ENCODE results near the gene NADK. TPM values are rescaled to one million over a fixed set of nuclear protein-coding genes. Genes with fewer than 3 reads are reported as not detected.
"Not testable (repeated sequence)": the region's sequence is repeated elsewhere in the genome, so short reads cannot be mapped to it uniquely, and the experiment has no call there.

NADK gene
- total and polyA plus RNA-seq, 2 donors from 2014 or later: 37.9 to 76.3 TPM

DNA sequence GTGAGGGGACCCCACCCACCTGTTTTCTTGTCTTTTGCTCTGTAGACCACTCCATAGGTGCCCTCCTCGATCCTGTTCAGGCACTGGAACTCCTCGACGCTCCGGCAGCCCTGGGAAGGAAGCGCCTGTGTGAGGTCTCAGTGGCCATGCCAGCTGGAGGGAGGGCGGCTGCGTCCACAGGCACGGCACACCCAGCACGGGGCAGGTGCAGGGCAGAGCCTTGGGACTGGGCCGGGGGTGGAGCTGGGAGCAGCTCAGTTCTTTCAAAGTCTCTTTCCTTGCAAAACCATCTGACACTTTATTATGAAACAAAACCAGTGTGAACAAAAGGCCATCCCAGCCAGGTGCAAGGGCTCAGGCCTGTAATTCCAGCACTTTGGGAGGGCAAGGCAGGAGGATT lies 72.6 kb downstream of the NADK start:
- intact Hi-C loops (cut with DNase I); FAIRE-seq; H3K4me1 ChIP-seq (ENCODE audit: control insufficient read depth in 2 of 3, insufficient read depth in 2 of 3, low read depth in 1 of 3, low read length in 3 of 3); H3K9ac ChIP-seq (ENCODE audit: low read length in 3 of 3); H3K9me3 ChIP-seq (ENCODE audit: control insufficient read depth in 2 of 3, insufficient read depth in 1 of 3, low read length in 3 of 3); H3K27ac ChIP-seq (ENCODE audit: low read depth in 2 of 2, low read length in 2 of 2); H3K27me3 ChIP-seq (ENCODE audit: control insufficient read depth, insufficient read depth, low read length); H3K36me3 ChIP-seq (ENCODE audit: control insufficient read depth in 2 of 3, insufficient read depth in 3 of 3, low read length in 3 of 3); H3K4me3 ChIP-seq (ENCODE audit: low read length in 3 of 3); DNase-seq: not testable (repeated sequence)

DNA sequence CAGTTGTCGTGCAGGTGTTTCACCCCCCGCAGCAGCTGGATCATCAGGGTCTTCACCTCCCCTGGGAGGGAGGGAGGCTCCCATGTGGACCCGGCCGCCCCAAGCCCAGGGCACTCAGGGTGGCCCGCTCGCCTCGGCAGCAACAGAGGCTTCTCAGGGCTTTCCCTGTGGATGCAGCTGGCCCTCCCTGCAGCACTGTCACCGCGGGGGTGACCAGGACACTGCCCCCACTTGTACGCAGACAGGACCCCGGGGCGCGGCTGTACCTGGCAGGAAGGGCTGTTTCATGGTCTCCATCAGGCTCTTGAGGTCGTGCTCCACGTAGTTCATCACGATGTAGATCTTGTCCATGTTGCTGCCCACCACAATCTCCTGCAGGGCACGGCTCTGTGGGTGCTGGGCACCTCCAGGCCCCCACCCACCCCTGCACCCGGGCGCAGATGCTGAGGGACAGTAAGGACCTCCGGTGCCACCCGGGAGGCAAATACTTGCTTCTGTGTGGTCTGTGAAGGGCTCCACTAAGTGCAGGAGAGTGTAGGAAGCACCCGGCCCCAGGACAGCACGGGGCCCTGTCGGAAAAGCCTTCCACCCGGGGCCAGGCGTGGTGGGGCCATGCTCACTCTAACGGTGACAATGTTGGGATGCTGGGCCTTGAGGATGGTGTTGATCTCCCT lies 73.8 kb downstream of the NADK start:
- H3K9me3 ChIP-seq (ENCODE audit: control insufficient read depth in 2 of 3, insufficient read depth in 1 of 3, low read length in 3 of 3); H3K9ac ChIP-seq (ENCODE audit: low read length in 3 of 3); H3K27me3 ChIP-seq (ENCODE audit: control insufficient read depth, insufficient read depth, low read length); H3K4me3 ChIP-seq (ENCODE audit: low read length in 3 of 3); FAIRE-seq; H3K27ac ChIP-seq (ENCODE audit: low read depth in 2 of 2, low read length in 2 of 2); H3K4me1 ChIP-seq (ENCODE audit: control insufficient read depth in 2 of 3, insufficient read depth in 2 of 3, low read depth in 1 of 3, low read length in 3 of 3); H3K36me3 ChIP-seq (ENCODE audit: control insufficient read depth in 2 of 3, insufficient read depth in 3 of 3, low read length in 3 of 3); intact Hi-C loops (cut with DNase I): not testable (repeated sequence)
- DNase-seq: peak in 1 of 5 donors; percentile 16

DNA sequence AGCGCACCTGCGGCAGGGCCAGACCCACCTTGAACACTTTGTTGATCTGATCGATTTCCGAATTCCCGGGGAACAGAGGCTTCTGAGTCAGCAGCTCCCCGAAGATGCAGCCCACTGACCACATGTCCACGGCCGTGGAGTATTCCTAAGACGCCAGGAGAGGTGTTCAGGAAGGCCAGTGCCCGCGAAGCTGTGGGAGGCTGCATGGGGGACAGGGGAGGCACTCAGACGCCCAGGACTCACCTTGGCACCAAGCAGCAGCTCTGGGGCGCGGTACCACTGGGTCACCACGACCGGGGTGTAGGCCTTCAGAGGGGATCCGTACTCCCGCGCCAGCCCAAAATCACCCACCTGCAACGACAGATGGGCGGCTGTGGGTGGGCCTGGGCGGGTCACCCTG lies 74.5 kb downstream of the NADK start:
- Histone ChIP-seq H3K27me3 (ENCODE audit: control insufficient read depth, insufficient read depth, low read length) (no peaks in the 10 kb centered on the region), H3K4me3 (ENCODE audit: low read length in 3 of 3) (no peak overlapping the region), H3K9ac (ENCODE audit: low read length in 3 of 3) (no peak overlapping the region), H3K36me3 (ENCODE audit: control insufficient read depth in 2 of 3, insufficient read depth in 3 of 3, low read length in 3 of 3) (no peaks in the 10 kb centered on the region), H3K4me1 (ENCODE audit: control insufficient read depth in 2 of 3, insufficient read depth in 2 of 3, low read depth in 1 of 3, low read length in 3 of 3) (no peaks in the 10 kb centered on the region), H3K27ac (ENCODE audit: low read depth in 2 of 2, low read length in 2 of 2) (no peak overlapping the region), H3K9me3 (ENCODE audit: control insufficient read depth in 2 of 3, insufficient read depth in 1 of 3, low read length in 3 of 3) (no peaks in the 10 kb centered on the region)
- TF ChIP-seq, protein P1, sequence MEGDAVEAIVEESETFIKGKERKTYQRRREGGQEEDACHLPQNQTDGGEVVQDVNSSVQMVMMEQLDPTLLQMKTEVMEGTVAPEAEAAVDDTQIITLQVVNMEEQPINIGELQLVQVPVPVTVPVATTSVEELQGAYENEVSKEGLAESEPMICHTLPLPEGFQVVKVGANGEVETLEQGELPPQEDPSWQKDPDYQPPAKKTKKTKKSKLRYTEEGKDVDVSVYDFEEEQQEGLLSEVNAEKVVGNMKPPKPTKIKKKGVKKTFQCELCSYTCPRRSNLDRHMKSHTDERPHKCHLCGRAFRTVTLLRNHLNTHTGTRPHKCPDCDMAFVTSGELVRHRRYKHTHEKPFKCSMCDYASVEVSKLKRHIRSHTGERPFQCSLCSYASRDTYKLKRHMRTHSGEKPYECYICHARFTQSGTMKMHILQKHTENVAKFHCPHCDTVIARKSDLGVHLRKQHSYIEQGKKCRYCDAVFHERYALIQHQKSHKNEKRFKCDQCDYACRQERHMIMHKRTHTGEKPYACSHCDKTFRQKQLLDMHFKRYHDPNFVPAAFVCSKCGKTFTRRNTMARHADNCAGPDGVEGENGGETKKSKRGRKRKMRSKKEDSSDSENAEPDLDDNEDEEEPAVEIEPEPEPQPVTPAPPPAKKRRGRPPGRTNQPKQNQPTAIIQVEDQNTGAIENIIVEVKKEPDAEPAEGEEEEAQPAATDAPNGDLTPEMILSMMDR (IDR thresholded peaks at IDR 0.05; ENCODE audit: borderline replicate concordance, extremely low read depth, insufficient read depth): no peak
- intact Hi-C loops (cut with DNase I): no loop called here
- no peak for FAIRE-seq
- peak in 1 of 5 donors; percentile 33 for DNase-seq

DNA sequence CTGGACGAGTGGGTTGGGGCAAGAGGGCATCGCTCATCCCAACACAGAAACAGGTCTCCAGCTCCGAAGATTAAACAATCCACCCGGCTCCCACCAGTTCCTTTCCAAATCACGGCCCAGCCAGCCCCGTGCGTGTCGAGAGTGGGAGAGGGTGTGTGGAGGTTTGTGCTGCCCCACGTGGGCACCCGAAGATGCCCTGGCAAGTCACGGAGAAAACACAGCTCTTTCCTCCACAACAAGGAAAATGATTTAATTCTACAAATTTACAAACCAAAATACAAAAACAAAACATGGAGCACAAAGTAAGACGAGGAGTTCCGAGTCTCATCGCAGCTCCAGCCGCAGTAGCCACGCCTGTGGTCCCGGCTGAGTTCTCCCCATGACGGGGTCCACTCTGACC lies 75.8 kb downstream of the NADK start:
- H3K4me1 ChIP-seq (ENCODE audit: control insufficient read depth in 2 of 3, insufficient read depth in 2 of 3, low read depth in 1 of 3, low read length in 3 of 3); H3K4me3 ChIP-seq (ENCODE audit: low read length in 3 of 3); H3K9ac ChIP-seq (ENCODE audit: low read length in 3 of 3); FAIRE-seq; H3K9me3 ChIP-seq (ENCODE audit: control insufficient read depth in 2 of 3, insufficient read depth in 1 of 3, low read length in 3 of 3); H3K27ac ChIP-seq (ENCODE audit: low read depth in 2 of 2, low read length in 2 of 2); intact Hi-C loops (cut with DNase I); H3K36me3 ChIP-seq (ENCODE audit: control insufficient read depth in 2 of 3, insufficient read depth in 3 of 3, low read length in 3 of 3); H3K27me3 ChIP-seq (ENCODE audit: control insufficient read depth, insufficient read depth, low read length); DNase-seq: not testable (repeated sequence)

Other genes with a start within 250 kb of the NADK start
- gene TMEM240, start 237.8 kb downstream of the NADK start, total RNA-seq: 1.9 TPM
- 1.7 TPM for gene TMEM240, start 237.8 kb downstream of the NADK start, polyA plus RNA-seq (ENCODE audit: insufficient read depth, low read depth, low replicate concordance)
- 102 TPM for gene SSU72, start 203.6 kb downstream of the NADK start, total RNA-seq
- 143 TPM for gene SSU72, start 203.6 kb downstream of the NADK start, polyA plus RNA-seq (ENCODE audit: insufficient read depth, low read depth, low replicate concordance)
- gene FNDC10, start 178.3 kb downstream of the NADK start, total RNA-seq: 2.6 TPM
- gene FNDC10, start 178.3 kb downstream of the NADK start, polyA plus RNA-seq (ENCODE audit: insufficient read depth, low read depth, low replicate concordance): 18.2 TPM
- gene MIB2, start 163.0 kb downstream of the NADK start, total RNA-seq: 61.6 TPM
- gene MIB2, start 163.0 kb downstream of the NADK start, polyA plus RNA-seq (ENCODE audit: insufficient read depth, low read depth, low replicate concordance): 35.6 TPM
- 7.1 TPM for gene MMP23B, start 146.3 kb downstream of the NADK start, total RNA-seq
- 4.0 TPM for gene MMP23B, start 146.3 kb downstream of the NADK start, polyA plus RNA-seq (ENCODE audit: insufficient read depth, low read depth, low replicate concordance)
- gene CDK11B, start 119.5 kb downstream of the NADK start, total RNA-seq: 24.0 TPM
- gene CDK11B, start 119.5 kb downstream of the NADK start, polyA plus RNA-seq (ENCODE audit: insufficient read depth, low read depth, low replicate concordance): 13.9 TPM
- gene SLC35E2B, start 85.7 kb downstream of the NADK start, total RNA-seq: 50.2 TPM
- 11.3 TPM for gene SLC35E2B, start 85.7 kb downstream of the NADK start, polyA plus RNA-seq (ENCODE audit: insufficient read depth, low read depth, low replicate concordance)
- 37.3 TPM for gene CDK11A, start 54.1 kb downstream of the NADK start, total RNA-seq
- gene CDK11A, start 54.1 kb downstream of the NADK start, polyA plus RNA-seq (ENCODE audit: insufficient read depth, low read depth, low replicate concordance): 21.5 TPM
- 347 TPM for gene GNB1, start 112.6 kb upstream of the NADK start, total RNA-seq
- 144 TPM for gene GNB1, start 112.6 kb upstream of the NADK start, polyA plus RNA-seq (ENCODE audit: insufficient read depth, low read depth, low replicate concordance)
- 0.13 TPM for gene CALML6, start 136.8 kb upstream of the NADK start, total RNA-seq
- 1.2 TPM for gene CALML6, start 136.8 kb upstream of the NADK start, polyA plus RNA-seq (ENCODE audit: insufficient read depth, low read depth, low replicate concordance)
- 0.50 TPM for gene TMEM52, start 140.8 kb upstream of the NADK start, total RNA-seq
- gene TMEM52, start 140.8 kb upstream of the NADK start, polyA plus RNA-seq (ENCODE audit: insufficient read depth, low read depth, low replicate concordance): 5.1 TPM
- gene CFAP74, start 225.3 kb upstream of the NADK start, total RNA-seq: not detected
- not detected for gene CFAP74, start 225.3 kb upstream of the NADK start, polyA plus RNA-seq (ENCODE audit: insufficient read depth, low read depth, low replicate concordance)
- 0.63 TPM for gene GABRD, start 240.9 kb upstream of the NADK start, total RNA-seq
- gene GABRD, start 240.9 kb upstream of the NADK start, polyA plus RNA-seq (ENCODE audit: insufficient read depth, low read depth, low replicate concordance): 1.1 TPM